GM19023 (cell line): Measurements from ENCODE around the gene CAMK1D.
"Not testable (repeated sequence)": the region's sequence is repeated elsewhere in the genome, so short reads cannot be mapped to it uniquely, and the experiment has no call there.

ENCODE experiments used
- ATAC-seq: cut with Tn5 transposase; IDR thresholded peaks from one replicate; pipeline ENCODE4 v1.9.1; 2021; ENCODE audit warnings: mild to moderate bottlenecking, moderate library complexity; ENCODE audit not compliant: unreplicated experiment

Gene CAMK1D

DNA sequence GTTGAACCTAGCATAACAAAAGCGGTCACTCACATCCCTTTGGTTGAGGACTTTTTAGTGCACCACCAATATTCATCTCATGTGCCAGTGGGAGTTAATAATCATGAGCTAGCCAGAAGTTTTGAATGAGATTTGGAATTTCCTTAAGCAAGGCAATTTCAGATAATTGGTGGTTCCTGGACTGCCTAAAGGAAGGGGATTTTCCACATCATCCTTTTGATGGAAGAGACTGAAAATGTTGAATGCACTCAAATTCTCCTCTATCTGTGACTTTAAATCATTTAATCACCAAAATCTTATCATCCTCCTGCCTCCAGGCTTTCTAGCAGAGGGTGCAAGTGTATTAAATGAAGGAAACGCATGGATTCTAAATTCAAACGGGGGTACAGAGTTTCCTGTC lies 391.5 kb downstream of the CAMK1D start:
- ATAC-seq, result no peak

DNA sequence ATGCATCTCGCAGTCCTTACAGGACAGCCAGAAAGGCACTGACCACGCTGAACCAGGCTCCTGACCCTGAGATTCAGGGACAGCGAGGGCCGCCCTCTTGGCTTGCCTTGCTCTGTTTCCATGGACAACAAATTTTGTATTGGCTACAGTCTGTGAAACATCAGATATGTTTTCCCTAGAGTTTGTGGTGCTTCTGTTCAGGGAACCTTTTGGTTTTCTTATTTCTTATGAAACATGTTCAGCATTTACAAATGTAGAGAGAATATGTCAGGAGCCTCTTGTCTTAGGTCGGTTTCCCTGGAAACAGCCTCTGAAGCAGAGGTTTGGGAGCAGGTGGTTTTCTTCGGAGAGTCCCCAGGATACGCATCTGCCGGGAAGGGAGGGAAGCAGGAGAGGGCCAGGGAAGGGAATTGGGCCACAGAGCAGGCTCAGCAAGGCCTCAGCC lies 392.0 kb downstream of the CAMK1D start:
- no peak for ATAC-seq

DNA sequence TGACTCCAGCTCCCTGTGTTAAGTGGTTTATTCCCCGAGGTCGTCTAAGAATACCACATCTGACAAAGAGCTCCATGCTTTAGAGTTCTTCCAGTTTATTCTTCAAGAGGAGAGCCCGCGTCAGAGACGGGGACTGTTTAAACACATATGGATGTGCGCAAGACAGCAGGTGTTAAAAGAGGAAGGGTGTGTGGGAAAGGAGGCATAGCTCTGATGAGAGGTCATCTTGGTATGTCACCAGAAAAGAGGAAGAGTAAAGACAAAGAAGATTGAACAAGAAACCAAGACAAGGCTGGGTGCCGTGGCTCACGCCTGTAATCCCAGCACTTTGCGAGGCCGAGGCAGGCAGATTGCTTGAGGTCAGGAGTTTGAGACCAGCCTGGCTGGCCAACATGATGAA lies 393.4 kb downstream of the CAMK1D start:
- no peak for ATAC-seq

DNA sequence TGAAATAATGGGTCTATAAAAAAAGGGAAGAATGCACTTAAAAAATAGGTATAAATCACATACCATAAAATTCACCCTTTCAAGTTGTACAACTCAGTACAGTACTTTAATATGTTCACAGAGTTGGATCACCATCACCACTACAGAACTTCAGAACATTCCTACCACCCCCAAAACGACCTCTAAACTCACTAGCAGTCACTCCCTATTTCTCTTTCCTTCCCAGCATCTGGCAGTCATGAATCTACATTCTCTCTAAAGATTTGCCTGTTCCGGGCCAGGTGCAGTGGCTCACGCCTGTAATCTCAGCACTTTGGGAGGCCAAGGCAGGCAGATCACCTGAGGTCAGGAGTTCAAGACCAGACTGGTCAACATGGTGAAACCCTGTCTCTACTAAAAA lies 394.1 kb downstream of the CAMK1D start:
- ATAC-seq, result not testable (repeated sequence)

DNA sequence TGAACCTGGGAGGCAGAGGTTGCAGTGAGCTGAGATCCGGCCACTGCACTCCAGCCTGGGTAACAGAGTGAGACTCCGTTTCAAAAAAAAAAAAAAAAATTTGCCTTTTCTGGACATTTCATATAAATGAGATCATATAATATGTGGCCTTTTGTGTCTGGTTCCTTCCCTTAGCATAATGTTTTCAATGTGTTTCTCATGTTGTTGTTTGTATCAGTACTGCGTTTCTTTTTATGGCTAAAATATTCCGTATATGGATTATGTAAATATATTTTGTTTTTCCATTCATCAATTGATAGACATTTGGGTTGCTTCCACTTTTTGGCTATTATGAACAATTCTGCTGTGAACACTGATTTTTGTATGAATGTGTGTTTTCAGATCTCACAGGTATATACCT lies 394.6 kb downstream of the CAMK1D start:
- no peak for ATAC-seq

DNA sequence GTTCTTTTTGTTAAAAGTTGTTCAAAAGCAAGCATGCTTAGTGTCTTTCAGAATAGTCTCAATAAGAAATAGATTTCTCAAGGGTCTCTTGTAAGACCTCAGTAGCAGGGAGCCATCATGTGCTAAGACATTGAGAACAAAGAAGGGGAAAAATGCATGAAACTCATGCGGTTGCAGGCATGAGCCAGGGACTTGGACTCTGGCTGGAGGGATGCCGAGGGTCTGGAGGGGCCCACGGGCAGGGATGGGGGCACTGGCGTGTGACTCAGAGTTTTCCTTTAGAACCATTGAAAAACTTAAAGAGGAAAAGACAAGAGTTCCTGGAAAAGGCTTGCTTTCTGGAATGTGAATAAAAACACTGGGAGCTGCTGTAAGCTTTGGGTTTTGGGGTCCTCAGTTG lies 398.8 kb downstream of the CAMK1D start:
- no peak for ATAC-seq

DNA sequence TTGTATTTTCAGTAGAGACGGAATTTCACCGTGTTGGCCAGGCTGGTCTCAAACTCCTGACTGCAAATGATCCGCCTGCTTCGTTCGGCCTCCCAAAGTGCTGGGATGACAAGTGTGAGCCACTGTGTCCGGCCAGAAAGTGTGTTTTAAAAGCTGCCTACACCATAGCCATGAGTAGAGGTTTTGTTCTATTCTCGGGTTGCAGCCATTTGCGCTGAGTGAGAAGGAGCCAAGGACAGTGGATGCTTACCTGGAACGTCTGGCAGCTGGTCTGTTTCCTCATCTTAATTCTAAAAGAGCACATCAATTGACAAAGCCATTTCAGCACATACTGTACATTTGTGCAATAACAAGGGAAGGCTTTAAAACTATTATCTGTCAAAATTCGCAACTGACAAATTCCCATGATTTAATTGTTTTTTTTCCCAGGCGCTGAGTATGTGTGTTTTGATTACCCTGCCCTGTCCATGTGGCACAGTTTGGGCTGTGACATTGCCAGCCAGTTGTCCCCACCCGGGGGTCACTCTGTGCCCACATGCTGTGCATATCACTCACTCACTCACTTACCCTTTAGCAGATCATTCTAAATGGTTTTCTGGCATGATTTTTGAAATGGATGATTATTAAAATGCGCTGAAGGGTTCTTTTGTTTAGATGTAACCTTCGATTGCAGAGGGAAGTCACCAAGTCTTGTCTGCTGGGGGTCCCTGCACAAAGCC lies 400.6 kb downstream of the CAMK1D start:
- ATAC-seq, result no peak

DNA sequence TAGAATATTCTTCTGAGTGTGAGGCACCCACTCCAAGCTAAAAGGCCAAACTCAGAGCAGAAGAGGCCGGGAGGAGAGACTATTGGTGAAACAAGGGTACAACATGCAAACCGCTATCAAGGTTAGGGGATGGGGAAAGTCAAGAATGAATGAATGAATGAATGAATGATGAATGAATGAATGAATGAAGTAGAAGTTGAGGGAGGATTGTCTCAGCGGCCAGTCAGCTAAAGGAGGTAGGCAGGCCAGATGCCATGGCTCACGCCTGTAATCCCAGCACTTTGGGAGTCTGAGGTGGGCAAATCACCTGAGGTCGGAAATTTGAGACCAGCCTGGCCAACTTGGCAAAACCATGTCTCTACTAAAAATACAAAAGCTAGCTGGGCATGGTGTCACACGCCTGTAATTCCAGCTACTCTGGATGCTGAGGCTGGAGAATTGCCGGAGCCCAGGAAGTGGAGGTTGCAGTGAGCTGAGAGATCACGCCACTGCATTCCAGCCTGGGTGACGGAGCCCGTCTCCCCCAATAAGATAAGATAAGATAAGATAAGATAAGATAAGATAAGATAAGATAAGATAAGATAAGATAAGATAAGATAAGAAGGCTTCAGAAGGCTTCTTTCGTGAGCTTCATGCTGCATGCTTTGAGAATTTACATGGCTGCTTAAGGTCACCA lies 401.3 kb downstream of the CAMK1D start:
- no peak for ATAC-seq

DNA sequence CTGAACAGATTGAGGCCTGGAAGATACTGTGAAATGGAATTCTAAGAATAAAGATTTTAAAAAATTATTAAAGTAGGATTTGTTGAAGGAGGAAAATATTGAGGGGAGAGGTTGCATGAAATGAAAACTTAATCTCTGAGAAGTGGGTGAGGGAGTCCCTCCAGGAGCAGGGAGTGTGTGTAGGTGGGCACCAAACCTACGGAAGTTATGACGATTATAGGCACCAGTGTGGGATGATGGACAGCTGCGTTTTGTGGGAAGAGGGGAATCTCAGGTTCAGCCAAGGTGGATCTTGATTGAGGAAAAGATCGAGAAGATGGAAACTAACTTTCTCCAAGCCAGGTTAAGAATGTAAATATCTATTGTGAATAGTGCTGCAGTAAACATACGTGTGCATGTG lies 405.7 kb downstream of the CAMK1D start:
- no peak for ATAC-seq

DNA sequence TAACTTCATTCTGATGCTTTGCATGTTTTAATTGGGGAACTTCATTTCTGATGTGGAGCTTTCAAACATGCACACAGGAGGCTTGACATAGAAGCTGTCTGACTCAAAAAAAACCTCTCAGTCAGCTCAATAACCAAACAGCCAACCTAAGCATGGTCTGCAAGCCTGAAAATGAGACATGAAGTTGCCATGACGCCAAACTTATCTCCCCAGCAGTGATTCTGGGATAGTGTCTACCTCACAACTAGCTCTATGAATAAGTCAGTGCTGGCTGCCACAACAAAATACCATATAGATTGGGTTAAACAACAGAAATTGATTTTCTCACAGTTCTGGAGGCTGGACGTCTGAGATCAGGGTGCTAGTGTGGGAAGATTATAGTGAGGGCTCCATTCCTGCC lies 408.0 kb downstream of the CAMK1D start:
- ATAC-seq, result no peak

DNA sequence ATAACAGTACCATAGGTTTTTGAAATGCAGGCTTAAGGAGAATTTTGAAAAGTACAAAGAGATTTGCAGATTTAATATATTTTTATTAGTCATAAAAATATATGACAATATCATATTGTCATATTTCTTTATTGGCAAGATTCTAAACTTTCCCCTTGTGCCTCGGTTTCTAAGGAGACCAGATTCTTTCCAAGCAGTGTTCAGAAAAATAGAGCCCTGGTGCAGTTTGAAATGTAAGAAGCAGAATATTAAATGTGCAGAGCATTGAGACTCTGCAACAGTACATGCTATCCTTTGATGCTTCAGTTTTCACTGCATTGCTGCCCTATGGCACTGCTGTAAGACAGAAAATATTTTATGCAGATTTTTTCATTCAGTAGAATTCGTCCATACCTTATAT lies 408.9 kb downstream of the CAMK1D start:
- no peak for ATAC-seq

DNA sequence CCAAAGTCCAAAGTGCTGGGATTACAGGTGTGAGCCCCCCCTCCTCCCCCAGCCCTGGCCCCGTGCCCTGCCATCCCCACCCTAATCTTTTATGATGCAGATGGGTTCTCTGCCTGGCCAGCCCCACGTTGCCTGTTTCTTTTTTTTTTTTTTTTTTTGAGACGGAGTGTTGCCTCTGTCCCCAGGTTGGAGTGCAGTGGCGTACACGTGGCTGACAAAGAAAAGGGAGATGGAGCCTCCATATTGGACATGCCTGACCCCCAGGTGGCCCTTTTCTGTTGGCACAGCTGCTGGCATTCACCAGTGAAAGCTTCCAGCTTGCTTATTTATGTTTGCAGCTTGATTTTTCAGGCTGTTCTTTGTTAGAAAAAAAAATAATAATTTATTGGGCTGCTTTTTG lies 416.9 kb downstream of the CAMK1D start:
- ATAC-seq, result no peak

DNA sequence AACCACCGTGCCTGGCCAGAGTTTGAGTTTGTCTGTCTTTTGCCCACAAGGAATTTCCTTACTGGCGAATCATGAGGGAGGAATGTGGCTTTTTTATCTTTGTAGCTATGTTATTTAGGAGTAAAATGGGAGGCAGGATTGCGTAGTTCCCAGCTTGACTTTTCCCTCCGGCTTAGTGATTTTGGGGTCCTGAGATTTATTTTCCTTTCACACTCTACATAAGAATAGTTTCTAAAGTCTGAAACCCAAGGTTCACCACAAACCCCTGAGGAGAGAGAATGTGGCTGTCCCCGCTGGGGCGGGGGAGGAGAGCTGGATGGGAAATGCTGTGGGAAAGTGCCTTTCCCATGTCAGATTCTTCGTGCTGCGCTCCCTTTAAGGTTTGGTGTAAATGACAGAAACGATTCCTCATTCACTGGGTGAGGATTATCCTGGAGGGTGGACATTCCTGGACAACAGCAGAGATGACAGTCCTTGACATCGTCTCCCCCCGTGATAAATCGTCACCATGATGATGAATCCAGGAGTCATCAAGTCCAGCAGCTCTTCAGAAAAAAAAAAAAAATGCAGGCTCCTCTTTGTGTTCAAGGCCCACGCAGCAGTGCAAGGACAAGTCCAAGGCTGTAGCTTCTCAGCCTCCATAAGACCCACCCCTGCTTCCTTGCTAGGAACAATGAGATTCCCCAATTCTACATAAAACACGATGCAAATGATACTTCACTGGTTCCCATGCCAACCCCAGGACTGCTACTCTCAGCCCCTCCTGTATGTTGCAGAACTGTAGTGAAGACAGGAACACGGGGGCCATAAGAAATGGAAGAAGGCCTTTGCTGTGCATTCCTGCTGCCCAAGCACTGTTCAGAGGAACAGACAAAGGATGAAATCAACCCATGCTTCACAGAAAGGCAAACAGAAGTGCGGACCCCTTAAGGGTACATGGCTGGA lies 419.1 kb downstream of the CAMK1D start:
- no peak for ATAC-seq

DNA sequence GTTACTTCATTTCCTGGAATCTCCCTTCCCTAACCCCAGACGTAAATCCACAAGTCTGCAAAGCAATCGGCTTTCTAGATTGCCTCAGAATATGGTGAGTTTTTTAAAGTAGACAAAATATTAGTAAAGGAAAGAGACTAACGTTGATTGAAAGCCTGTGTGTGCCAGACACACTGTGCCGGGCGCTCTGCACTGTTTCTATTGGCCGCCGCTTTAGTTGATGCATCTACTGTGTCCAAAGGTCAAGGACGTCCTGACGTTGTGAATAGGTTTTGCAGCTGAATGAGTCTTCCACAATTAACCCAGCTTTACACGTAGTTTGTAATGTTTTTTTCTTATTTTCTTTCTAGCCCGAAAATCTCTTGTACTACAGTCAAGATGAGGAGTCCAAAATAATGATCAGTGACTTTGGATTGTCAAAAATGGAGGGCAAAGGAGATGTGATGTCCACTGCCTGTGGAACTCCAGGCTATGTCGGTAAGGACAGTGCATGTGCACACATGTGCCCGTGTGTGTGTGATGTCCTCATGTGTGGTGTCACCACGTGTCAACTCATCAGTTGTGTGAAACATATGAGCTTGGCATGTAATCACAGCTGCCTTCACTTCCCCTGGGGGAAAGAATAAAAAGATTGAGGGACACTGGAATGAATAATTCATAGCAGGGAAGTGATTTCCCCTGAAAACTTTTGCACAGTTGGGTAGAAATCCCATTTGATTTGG lies 420.1 kb downstream of the CAMK1D start:
- ATAC-seq, result no peak

DNA sequence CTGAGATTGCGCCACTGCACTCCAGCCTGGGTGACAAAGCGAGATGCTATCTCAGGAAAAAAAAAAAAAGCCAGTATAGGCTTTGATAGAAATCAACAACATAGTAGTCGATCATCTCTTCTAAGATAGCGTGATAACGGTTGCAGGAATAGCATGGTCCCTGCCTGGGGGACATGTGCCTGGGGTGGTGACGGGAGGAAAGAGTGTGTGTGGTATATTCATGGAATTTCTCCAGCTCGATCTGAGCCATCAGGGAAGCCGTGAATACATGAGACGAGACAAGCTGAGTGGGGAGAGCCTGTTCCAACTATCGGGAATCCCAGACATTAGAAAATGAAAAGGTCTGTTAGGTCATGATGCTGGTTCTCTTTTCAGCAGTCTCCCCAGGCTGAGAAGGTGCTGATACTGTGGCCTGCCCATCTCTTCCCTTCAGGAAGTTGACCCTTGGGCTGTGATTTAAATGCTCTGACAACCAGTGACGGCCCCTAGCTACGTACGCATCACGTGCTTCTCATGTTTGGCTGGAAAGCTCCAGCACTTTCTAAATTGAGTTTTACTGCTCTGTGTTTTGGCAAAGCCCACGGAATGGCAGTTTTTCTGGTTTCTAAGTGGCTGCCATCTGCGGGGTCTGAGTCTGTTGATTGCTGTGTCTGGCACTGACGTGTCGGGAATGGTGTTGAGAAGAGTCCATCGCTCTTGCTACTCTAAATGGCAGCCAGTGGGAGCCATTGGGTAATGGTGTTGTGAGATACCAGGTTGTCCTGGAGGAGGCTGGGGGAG lies 422.8 kb downstream of the CAMK1D start:
- no peak for ATAC-seq

DNA sequence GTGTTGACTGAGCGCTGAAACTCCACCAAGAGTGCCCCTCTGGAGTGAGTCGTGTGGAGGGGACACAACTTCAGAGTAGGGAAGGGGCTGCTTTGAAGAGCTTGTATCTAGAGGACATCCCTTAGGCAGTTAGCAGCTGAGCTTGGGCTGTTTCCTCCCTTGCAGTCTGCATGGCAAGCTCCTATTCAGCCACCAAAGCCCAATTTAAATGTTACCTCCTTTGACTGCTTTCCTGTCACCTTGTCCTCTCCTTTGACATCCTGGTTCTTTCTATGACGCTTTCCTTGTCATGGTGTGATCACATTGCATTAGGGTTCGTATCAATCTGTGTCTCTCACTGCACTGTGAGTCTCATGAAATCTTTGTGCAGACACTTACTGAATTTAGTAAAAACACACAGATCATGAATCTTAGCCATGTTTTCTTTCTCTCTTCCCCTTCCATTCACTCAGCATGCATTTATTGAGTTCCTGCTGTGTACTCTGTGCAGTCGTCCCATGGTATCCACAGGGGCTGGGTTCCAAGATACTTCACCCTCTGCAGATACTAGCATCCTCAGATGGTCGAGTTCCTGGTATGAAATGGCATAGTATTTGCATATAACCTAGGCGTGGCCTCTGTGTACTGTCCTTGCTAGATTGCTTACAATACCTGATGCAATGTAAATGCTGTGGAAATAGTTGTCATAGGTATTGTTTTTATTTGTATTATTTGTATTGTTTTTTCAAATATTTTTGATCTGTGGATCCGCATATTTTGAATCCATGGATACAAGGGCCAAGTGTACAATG lies 423.6 kb downstream of the CAMK1D start:
- no peak for ATAC-seq

DNA sequence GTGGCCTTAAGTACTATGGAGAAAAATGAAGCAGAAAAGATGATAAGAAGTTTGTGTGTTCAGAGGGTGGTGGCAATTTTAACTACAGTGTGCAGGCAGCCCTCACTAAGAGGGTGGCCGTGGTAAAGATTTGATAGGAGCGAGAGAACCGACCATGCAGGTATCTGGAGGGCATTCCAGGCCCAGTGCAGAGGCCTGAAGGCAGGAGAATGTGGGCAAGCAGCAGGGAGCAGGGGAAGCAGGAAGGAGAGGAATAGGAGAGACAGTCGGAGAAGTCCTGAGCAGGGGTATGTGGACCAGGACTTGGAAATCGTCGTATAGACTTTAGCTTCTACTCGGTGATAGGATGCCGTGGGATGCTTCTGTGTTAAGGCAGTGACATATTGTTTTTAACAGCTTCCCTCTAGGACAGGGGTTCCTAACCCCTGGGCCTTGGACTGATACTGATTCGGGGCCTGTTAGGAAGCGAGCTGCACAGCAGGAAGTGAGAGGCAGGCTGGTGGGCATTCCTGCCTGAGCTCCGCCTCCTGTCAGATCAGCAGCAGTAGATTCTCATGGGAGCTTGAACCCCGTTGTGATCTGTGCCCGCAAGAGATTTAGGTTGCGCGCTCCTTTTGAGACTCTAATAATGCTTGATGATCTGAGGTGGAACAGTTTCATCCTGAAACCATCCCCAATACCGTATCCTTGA lies 425.0 kb downstream of the CAMK1D start:
- ATAC-seq, result no peak

DNA sequence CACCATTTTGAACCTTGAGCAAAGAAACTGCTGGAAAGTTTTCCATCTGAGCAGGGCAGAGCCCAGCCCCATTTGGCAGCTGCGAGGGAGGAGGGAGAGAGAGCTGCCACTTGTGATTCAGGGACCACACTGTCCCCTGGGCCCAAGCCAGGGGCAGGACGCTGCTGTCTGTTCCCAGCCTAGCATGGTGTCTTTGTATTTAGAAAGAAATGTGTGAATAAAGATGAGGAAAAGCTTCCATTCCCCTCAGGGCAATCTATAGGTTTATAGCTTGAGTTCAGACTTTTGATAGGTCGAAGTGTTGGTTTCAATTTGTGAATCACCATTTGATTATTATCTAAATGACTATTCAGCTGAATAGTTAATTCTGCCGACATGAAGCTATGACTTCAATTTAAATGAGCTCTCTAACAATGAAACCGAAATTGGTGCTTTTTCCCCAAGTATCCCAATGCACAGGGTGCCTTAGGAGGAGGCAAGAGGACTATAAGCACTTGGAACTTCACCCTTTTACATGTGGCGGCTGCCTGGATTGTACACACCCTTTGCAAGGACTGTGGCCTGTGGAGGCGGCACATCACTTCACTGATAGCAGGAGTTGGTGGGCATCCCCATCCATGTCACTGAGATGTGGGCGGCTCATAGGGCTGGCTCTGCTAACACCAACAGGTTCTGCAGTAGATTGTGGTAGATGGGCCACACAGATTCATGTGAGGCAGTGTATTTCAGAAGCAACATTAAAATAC lies 428.7 kb downstream of the CAMK1D start:
- ATAC-seq, result no peak
